ENCODE data around the gene PROSER3.

The PROSER3 gene

DNA sequence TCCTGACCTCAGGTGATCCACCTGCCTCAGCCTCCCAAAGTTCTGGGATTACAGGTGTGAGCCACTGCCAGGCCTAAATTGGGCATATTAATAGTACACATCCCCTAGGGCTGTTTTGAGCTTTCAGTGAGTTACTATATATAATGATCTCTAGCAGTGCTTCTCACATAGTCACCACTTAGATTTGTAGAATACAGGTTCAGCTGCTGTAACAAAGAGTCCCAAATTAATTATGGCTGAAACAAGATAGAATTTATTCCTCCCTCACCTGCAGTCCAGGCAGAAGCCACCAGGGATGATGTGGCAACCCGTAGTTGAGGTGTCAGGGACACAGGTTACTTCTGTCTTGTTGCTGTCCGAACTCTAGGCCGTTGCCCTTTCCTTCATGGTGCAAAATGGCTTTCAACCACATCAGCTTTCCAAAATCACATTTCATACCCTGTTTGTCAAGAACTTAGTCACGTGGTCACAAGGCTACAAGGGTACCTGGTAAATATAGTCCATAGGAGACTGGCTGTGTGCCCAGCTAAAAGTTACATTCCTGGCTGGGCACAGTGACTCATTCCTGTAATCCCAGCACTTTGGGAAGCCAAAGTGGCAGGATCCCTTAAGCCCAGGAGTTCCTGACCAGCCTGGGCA, 2.9 kb downstream of the PROSER3 start:
- TF ChIP-seq, protein P1, sequence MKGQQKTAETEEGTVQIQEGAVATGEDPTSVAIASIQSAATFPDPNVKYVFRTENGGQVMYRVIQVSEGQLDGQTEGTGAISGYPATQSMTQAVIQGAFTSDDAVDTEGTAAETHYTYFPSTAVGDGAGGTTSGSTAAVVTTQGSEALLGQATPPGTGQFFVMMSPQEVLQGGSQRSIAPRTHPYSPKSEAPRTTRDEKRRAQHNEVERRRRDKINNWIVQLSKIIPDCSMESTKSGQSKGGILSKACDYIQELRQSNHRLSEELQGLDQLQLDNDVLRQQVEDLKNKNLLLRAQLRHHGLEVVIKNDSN (IDR thresholded peaks at IDR 0.05) = peak; percentile 17; the same call in 1 of the 2 replicates
- TF ChIP-seq, protein P2, sequence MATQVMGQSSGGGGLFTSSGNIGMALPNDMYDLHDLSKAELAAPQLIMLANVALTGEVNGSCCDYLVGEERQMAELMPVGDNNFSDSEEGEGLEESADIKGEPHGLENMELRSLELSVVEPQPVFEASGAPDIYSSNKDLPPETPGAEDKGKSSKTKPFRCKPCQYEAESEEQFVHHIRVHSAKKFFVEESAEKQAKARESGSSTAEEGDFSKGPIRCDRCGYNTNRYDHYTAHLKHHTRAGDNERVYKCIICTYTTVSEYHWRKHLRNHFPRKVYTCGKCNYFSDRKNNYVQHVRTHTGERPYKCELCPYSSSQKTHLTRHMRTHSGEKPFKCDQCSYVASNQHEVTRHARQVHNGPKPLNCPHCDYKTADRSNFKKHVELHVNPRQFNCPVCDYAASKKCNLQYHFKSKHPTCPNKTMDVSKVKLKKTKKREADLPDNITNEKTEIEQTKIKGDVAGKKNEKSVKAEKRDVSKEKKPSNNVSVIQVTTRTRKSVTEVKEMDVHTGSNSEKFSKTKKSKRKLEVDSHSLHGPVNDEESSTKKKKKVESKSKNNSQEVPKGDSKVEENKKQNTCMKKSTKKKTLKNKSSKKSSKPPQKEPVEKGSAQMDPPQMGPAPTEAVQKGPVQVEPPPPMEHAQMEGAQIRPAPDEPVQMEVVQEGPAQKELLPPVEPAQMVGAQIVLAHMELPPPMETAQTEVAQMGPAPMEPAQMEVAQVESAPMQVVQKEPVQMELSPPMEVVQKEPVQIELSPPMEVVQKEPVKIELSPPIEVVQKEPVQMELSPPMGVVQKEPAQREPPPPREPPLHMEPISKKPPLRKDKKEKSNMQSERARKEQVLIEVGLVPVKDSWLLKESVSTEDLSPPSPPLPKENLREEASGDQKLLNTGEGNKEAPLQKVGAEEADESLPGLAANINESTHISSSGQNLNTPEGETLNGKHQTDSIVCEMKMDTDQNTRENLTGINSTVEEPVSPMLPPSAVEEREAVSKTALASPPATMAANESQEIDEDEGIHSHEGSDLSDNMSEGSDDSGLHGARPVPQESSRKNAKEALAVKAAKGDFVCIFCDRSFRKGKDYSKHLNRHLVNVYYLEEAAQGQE (IDR thresholded peaks at IDR 0.05; ENCODE audit: low read depth) = no peak
- TF ChIP-seq, protein P3, sequence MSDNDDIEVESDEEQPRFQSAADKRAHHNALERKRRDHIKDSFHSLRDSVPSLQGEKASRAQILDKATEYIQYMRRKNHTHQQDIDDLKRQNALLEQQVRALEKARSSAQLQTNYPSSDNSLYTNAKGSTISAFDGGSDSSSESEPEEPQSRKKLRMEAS (IDR thresholded peaks at IDR 0.05) = no peak
- TF ChIP-seq TEAD4 (IDR thresholded peaks at IDR 0.05) = no peak
- no peak for TF ChIP-seq NFIC (IDR thresholded peaks at IDR 0.05)
- TF ChIP-seq EGR1 (IDR thresholded peaks at IDR 0.05) = no peak
- TF ChIP-seq RAD21 (IDR thresholded peaks at IDR 0.05; ENCODE audit: low read depth) = no peak
- no peak for TF ChIP-seq ZBTB7A (IDR thresholded peaks at IDR 0.05; ENCODE audit: low read depth)

DNA sequence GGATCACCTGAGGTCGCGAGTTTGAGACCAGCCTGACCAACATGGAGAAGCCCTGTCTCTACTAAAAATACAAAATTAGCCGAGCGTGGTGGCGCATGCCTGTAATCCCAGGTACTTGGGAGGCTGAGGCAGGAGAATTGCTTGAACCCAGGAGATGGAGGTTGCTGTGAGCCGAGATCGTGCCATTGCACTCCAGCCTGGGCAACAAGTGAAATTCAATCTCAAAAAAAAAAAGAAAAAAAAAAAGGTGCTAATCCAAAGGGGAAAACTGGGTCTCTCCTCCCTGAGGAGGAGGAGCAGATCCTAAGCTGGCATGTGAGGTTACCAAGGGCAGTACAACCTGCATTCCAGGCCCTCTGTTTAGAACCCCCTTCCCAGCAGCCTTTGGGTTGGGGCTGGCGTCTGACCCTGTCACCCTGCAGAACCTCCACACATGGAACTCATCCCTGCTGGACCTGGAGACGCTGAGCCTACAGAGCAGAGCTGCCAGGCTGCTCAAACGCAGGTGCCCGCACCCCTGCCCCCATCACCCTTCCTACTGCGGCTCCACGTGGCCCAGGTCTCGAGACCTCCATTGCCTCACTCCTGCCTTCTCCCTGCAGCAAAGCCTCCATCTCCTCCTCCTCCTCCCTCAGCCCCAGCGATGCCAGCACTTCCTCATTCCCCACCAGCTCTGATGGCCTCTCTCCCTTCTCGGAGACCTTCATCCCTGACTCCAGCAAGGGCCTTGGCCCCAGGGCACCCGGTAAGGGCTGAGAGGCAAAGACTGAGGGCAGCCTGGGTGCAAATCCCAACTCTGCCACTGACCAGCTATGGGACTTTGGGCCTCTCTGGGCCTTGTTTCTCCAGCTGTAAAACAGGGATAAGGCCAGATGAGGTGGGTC, 6.7 kb downstream of the PROSER3 start:
- TF ChIP-seq TEAD4 (IDR thresholded peaks at IDR 0.05) = no peak
- no peak for TF ChIP-seq RAD21 (IDR thresholded peaks at IDR 0.05; ENCODE audit: low read depth)
- TF ChIP-seq CEBPB (IDR thresholded peaks at IDR 0.05) = no peak
- no peak for TF ChIP-seq EP300 (IDR thresholded peaks at IDR 0.05; ENCODE audit: borderline replicate concordance)
- TF ChIP-seq, protein P3 (IDR thresholded peaks at IDR 0.05) = no peak
- TF ChIP-seq, protein P1 (IDR thresholded peaks at IDR 0.05) = no peak
- TF ChIP-seq EGR1 (IDR thresholded peaks at IDR 0.05) = no peak
- no peak for TF ChIP-seq YY1 (IDR thresholded peaks at IDR 0.05; ENCODE audit: low read depth)
- TF ChIP-seq NFIC (IDR thresholded peaks at IDR 0.05) = no peak
- TF ChIP-seq, protein P2 (IDR thresholded peaks at IDR 0.05; ENCODE audit: low read depth) = no peak
- TF ChIP-seq ZBTB7A (IDR thresholded peaks at IDR 0.05; ENCODE audit: low read depth) = no peak
- TF ChIP-seq CREB1 (IDR thresholded peaks at IDR 0.05; ENCODE audit: low read depth) = no peak
- no peak for TF ChIP-seq TAF1 (IDR thresholded peaks at IDR 0.05; ENCODE audit: low read depth)
- no peak for TF ChIP-seq TCF12 (IDR thresholded peaks at IDR 0.05; ENCODE audit: low read depth)
- no peak for TF ChIP-seq FOXM1 (IDR thresholded peaks at IDR 0.05; ENCODE audit: borderline replicate concordance, low read depth)

DNA sequence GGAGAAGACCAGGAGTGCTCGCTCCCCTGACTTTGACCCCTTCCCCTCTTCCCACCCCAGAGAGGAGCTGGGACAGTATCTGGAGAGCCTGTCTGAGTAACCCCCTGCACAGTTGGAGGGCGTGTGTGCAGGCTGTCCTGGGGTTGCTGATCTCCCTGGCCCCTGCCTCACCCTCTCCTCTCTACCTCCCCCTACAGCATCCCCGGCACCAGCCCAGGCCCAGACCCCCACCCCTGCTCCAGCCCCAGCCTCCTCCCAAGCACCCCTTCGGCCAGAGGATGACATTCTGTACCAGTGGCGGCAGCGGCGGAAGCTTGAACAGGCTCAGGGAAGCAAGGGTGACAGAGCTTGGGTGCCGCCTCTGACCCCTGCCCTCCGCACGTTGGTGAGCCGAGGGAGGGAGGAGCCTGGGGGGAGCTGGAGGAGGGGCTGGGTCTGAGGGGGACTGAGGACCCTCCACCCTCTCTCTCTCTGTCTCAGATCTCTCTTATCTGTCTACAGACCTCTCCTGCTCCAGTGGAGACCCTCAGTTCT, 8.7 kb downstream of the PROSER3 start:
- TF ChIP-seq TCF12 (IDR thresholded peaks at IDR 0.05; ENCODE audit: low read depth) = no peak
- no peak for TF ChIP-seq TAF1 (IDR thresholded peaks at IDR 0.05; ENCODE audit: low read depth)
- TF ChIP-seq, protein P3 (IDR thresholded peaks at IDR 0.05) = no peak
- TF ChIP-seq EP300 (IDR thresholded peaks at IDR 0.05; ENCODE audit: borderline replicate concordance) = no peak
- TF ChIP-seq, protein P1 (IDR thresholded peaks at IDR 0.05) = no peak
- no peak for TF ChIP-seq EGR1 (IDR thresholded peaks at IDR 0.05)
- TF ChIP-seq NFIC (IDR thresholded peaks at IDR 0.05) = no peak
- no peak for TF ChIP-seq CEBPB (IDR thresholded peaks at IDR 0.05)
- TF ChIP-seq, protein P2 (IDR thresholded peaks at IDR 0.05; ENCODE audit: low read depth) = no peak
- no peak for TF ChIP-seq YY1 (IDR thresholded peaks at IDR 0.05; ENCODE audit: low read depth)
- no peak for TF ChIP-seq ZBTB7A (IDR thresholded peaks at IDR 0.05; ENCODE audit: low read depth)
- no peak for TF ChIP-seq RAD21 (IDR thresholded peaks at IDR 0.05; ENCODE audit: low read depth)
- no peak for TF ChIP-seq CREB1 (IDR thresholded peaks at IDR 0.05; ENCODE audit: low read depth)
- no peak for TF ChIP-seq TEAD4 (IDR thresholded peaks at IDR 0.05)
- TF ChIP-seq FOXM1 (IDR thresholded peaks at IDR 0.05; ENCODE audit: borderline replicate concordance, low read depth) = no peak

All from Ishikawa (cell line).